ENCODE measurements around the gene FDXR. TPM values are rescaled to one million over a fixed set of nuclear protein-coding genes. Genes with fewer than 3 reads are reported as not detected.

Gene FDXR
- total RNA-seq, 1 experiment from 2014 or later = 18.2 TPM

DNA sequence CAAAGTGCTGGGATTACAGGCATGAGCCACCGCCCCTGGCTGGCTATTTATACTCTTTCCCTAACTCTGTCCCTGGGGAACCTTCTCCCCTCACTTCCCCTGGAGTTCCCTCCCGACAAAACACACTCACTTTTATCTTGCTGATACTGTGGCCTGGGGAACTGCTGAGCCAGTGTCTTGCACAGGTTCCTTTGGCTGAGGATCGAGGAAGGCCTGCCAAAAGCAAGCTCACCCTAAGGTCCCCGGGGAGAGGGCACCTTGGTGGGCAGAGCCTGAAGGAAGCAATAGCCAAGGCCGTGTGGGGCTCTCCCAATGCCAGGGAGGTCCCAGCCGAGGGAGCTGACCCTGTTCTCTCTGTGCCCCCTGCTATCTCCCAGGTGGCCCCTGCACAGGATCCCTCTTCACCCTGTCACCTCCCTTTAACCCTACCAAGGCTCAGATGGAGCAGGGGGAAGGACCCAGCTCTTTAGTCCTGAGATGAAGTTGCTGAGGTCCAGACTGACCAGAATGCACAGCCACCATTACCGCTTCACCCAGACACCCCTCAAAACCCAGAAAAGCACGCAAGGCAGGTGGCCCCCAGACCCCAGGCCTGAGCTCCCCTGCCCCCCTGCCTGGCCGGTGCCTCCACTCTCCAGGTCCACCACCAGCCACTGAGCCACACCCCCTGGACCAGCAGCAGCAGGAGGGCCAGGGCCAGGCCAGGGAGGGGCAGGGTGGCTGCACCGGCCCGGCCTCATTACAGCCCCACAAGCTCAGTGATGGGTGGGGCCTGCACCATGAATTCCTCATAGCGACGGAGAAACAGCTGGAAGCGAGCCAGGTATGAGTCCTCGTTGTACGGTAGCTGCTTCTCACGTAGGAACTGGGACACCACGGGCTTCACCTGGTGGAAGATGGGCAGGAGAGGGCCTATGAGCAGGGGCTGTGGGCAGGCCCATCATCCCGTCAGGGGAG lies 5.1 kb upstream of the FDXR start:
- Histone ChIP-seq H3K27me3 (ENCODE audit: insufficient read depth, low read depth) (no peaks in the 10 kb centered on the region), H3K36me3 (ENCODE audit: low read depth) (no peaks in the 10 kb centered on the region), H3K9me2 (ENCODE audit: insufficient read depth) (no peaks in the 10 kb centered on the region), H3F3A (ENCODE audit: insufficient read depth, low read depth) (0 out of 2 replicates have a peak, but pooled peaks cover 4% of the 10 kb centered on the region), H3K4me1 (replicated peaks; ENCODE audit: insufficient read depth) (peaks cover 18% of the 10 kb centered on the region), H3K4me2 (peak overlapping the region; percentile 34), H3K9me3 (ENCODE audit: insufficient read depth, low read depth) (no peaks in the 10 kb centered on the region), H3K4me3 (no peak overlapping the region), H3K27ac (no peak overlapping the region), H2AFZ (no peak overlapping the region), H3K79me2 (ENCODE audit: low read depth) (no peaks in the 10 kb centered on the region), H4K20me1 (ENCODE audit: insufficient read depth) (no peaks in the 10 kb centered on the region)
- BruUV-seq (replicated peaks) = no TSS peak
- no peak for TF ChIP-seq EZH2 (IDR thresholded peaks at IDR 0.05; ENCODE audit: low read depth)
- TF ChIP-seq, protein P1, sequence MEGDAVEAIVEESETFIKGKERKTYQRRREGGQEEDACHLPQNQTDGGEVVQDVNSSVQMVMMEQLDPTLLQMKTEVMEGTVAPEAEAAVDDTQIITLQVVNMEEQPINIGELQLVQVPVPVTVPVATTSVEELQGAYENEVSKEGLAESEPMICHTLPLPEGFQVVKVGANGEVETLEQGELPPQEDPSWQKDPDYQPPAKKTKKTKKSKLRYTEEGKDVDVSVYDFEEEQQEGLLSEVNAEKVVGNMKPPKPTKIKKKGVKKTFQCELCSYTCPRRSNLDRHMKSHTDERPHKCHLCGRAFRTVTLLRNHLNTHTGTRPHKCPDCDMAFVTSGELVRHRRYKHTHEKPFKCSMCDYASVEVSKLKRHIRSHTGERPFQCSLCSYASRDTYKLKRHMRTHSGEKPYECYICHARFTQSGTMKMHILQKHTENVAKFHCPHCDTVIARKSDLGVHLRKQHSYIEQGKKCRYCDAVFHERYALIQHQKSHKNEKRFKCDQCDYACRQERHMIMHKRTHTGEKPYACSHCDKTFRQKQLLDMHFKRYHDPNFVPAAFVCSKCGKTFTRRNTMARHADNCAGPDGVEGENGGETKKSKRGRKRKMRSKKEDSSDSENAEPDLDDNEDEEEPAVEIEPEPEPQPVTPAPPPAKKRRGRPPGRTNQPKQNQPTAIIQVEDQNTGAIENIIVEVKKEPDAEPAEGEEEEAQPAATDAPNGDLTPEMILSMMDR (conservative IDR thresholded peaks at IDR 0.05) = no peak
- POLR2A ChIA-PET (ENCODE audit: unreplicated experiment) = interaction anchor here (0.5 to 1.0 kb wide), 3 partner anchors 102 to 1569 kb away, joined by 3 to 5 read pairs (median 3); partner anchors contain the start of gene NAT9
- CTCF ChIA-PET = interaction anchor here (0.6 to 0.9 kb wide), 4 partner anchors 16 to 133 kb away, joined by 3 to 14 read pairs (median 7); no protein-coding TSS in a partner anchor
- intact Hi-C loops (cut with micrococcal nuclease; ENCODE audit: unreplicated experiment) = no loop called here
- peak; percentile 79 to 88 for DNase-seq

DNA sequence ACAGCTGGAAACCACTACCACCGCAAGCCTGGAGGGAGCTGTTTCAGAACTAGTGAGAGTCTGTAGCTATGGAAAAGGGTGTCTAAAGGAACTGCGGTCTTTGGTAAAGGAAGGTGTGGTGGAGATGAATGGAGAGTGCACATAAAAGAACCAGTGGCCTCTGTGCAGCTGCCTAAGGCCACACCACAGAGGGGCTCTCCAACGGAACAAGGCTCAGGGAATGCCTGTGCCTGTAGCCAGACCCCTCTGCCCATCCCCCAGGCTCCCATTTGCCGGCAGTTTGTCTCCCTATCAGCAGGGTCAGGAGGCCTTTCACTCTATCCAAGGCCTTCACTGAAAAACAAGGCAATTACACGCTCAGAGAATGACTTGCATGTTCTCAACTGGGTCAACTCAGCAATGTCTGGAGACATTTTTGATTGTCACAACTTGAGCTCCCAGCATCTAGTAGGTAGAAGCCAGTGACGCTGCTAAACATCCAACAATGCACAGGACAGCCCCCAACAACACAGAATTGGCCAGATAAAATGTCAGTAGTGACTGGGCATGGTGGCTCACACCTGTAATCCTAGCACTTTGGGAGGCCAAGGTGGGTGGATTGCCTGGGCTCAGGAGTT lies 3.3 kb upstream of the FDXR start:
- H3K4me1 ChIP-seq (replicated peaks; ENCODE audit: insufficient read depth) = peaks cover 26% of the 10 kb centered on the region
- H3K36me3 ChIP-seq (ENCODE audit: low read depth) = no peaks in the 10 kb centered on the region
- H3F3A ChIP-seq (ENCODE audit: insufficient read depth, low read depth) = 0 out of 2 replicates have a peak, but pooled peaks cover 4% of the 10 kb centered on the region
- H3K27me3 ChIP-seq (ENCODE audit: insufficient read depth, low read depth) = no peaks in the 10 kb centered on the region
- POLR2A ChIA-PET (ENCODE audit: unreplicated experiment) = no interaction called here
- H4K20me1 ChIP-seq (ENCODE audit: insufficient read depth) = no peaks in the 10 kb centered on the region
- CTCF ChIA-PET = no interaction called here
- no TSS peak for BruUV-seq (replicated peaks)
- no peak for DNase-seq
- no peak overlapping the region for H3K27ac ChIP-seq
- no peaks in the 10 kb centered on the region for H3K9me3 ChIP-seq (ENCODE audit: insufficient read depth, low read depth)
- H3K9me2 ChIP-seq (ENCODE audit: insufficient read depth) = no peaks in the 10 kb centered on the region
- no peak overlapping the region for H2AFZ ChIP-seq
- no peak for TF ChIP-seq EZH2 (IDR thresholded peaks at IDR 0.05; ENCODE audit: low read depth)
- TF ChIP-seq, protein P1 (conservative IDR thresholded peaks at IDR 0.05) = no peak
- H3K4me2 ChIP-seq = no peak overlapping the region
- H3K79me2 ChIP-seq (ENCODE audit: low read depth) = no peaks in the 10 kb centered on the region
- H3K4me3 ChIP-seq = no peak overlapping the region
- intact Hi-C loops (cut with micrococcal nuclease; ENCODE audit: unreplicated experiment) = no loop called here

DNA sequence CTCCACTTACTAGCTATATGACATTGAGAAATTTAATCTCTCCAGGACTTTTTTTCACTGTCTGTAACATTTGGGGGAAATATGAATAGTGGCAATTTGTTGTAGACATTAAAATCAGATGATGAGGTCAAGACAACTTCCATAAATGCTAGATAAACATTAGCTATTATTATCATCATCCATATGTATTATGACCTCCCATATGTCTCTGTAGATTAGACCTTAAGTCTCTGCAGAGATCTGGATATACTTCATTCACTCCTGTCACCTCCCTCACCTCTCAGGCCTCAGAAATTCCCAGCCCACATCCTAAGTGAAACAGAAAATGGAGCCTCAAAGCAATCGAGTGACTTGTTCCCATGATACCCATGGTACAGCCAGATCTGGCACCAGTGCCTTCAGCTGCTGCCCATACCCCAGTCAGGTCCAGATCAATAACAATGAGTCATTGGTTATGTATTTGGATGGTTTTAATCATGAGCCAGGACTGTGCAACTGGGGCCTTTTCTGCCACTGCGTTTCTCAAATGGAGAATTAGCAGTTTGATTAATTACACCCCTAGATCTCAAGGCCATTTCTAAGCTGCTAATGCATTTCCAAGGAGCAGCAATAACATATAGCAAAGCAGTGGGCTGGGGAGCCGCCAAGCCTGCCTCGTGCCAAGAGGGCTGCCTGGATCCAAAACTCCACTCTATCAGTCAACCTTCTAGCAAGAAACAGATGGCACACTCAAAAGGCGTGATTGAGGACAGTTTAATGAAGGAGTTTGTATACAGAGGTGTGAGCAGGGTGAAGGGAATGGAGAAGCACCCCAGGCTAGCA lies 2.6 kb upstream of the FDXR start:
- ChIA-PET CTCF (no interaction called here), POLR2A (ENCODE audit: unreplicated experiment) (no interaction called here)
- no peak overlapping the region for H3K4me3 ChIP-seq
- no peaks in the 10 kb centered on the region for H4K20me1 ChIP-seq (ENCODE audit: insufficient read depth)
- H3K27ac ChIP-seq = no peak overlapping the region
- no peak for DNase-seq
- no peaks in the 10 kb centered on the region for H3K36me3 ChIP-seq (ENCODE audit: low read depth)
- intact Hi-C loops (cut with micrococcal nuclease; ENCODE audit: unreplicated experiment) = no loop called here
- H3K9me3 ChIP-seq (ENCODE audit: insufficient read depth, low read depth) = no peaks in the 10 kb centered on the region
- H3F3A ChIP-seq (ENCODE audit: insufficient read depth, low read depth) = 0 out of 2 replicates have a peak, but pooled peaks cover 4% of the 10 kb centered on the region
- no peaks in the 10 kb centered on the region for H3K79me2 ChIP-seq (ENCODE audit: low read depth)
- peaks cover 26% of the 10 kb centered on the region for H3K4me1 ChIP-seq (replicated peaks; ENCODE audit: insufficient read depth)
- H3K9me2 ChIP-seq (ENCODE audit: insufficient read depth) = no peaks in the 10 kb centered on the region
- no peak overlapping the region for H2AFZ ChIP-seq
- TF ChIP-seq, protein P1 (conservative IDR thresholded peaks at IDR 0.05) = no peak
- no peak for TF ChIP-seq EZH2 (IDR thresholded peaks at IDR 0.05; ENCODE audit: low read depth)
- H3K4me2 ChIP-seq = no peak overlapping the region
- no TSS peak for BruUV-seq (replicated peaks)
- no peaks in the 10 kb centered on the region for H3K27me3 ChIP-seq (ENCODE audit: insufficient read depth, low read depth)

Data from PC-9 (cell line).